HepG2 (cell line): Measurements from ENCODE around the gene RBPJ. TPM values are rescaled to one million over a fixed set of nuclear protein-coding genes. Genes with fewer than 3 reads are reported as not detected.

Experiments
- ATAC-seq: fragments of 200-7000 bp; cut with Tn5 transposase; 3 replicates; pipeline ENCODE4 v1.9.1; 2020; ENCODE audit warnings: mild to moderate bottlenecking, moderate library complexity
- BruUV-seq: library from RNA; stranded (reverse); fragments of 400-500 nt; replicated peaks from 2 replicates; lab custom pipeline; 2021; lab: Mats Ljungman, UMichigan
- CTCF ChIA-PET: fragments of 300-600 bp; formaldehyde crosslinking; extraction: SDS; loops from one replicate; lab custom pipeline; 2021; ENCODE audit warnings: low total read pairs, inconsistent platforms, low intra/inter-chr PET ratio; lab: Yijun Ruan, JAX
- POLR2A ChIA-PET: fragments of 350-600 bp; sonication (Branson Sonifier 250); formaldehyde crosslinking; loops from one replicate; lab custom pipeline; 2020; ENCODE audit warnings: antibody characterized with exemption, inconsistent platforms; lab: Yijun Ruan, JAX
- DNase-seq: peaks from one replicate; pipeline ENCODE4 v3.0.0-alpha.2; 2015; ENCODE audit warnings: low spot score
- FAIRE-seq: peaks from 3 replicates; lab custom pipeline; 2011; peaks lifted over from hg19 to GRCh38; lab: Jason Lieb, UNC
- H2AFZ ChIP-seq: one replicate; pipeline ENCODE4 v1.6.1; 2011; ENCODE audit warnings: low read length, inconsistent platforms
- H3K27ac ChIP-seq: fragments of 300-600 bp; 3 replicates; pipeline ENCODE4 v1.8.0; 2011; ENCODE audit warnings: mixed run types, mild to moderate bottlenecking, mixed read lengths, low read length, inconsistent platforms; ENCODE audit not compliant: insufficient read depth; ENCODE audit errors: extremely low read length
- H3K27me3 ChIP-seq, 2 experiments: fragments of 200-600 bp in 1 of 2; 2 replicates in 1 of 2; 3 replicates in 1 of 2; pipeline versions ENCODE4 v1.6.0 to v1.8.0; 2011; ENCODE audit warnings: low read length in 2 of 2, mild to moderate bottlenecking in 2 of 2, moderate library complexity in 2 of 2, inconsistent platforms in 1 of 2; ENCODE audit not compliant: insufficient read depth in 2 of 2, control insufficient read depth in 1 of 2
- H3K36me3 ChIP-seq, 2 experiments: fragments of 200-600 bp in 1 of 2; replicated peaks in 1 of 2; 2 replicates in 1 of 2; 3 replicates in 1 of 2; pipeline versions ENCODE4 v1.5.1 to v1.8.0; 2011; ENCODE audit warnings: low read length in 2 of 2, inconsistent platforms in 1 of 2; ENCODE audit not compliant: insufficient read depth in 2 of 2, control insufficient read depth in 1 of 2
- H3K4me1 ChIP-seq: 2 replicates; pipeline ENCODE4 v1.5.1; 2012; ENCODE audit warnings: low read length, inconsistent platforms; ENCODE audit not compliant: insufficient read depth
- H3K4me2 ChIP-seq: 2 replicates; pipeline ENCODE4 v1.6.0; 2011; ENCODE audit warnings: low read depth, low read length, inconsistent platforms
- H3K4me3 ChIP-seq, 3 experiments: fragments of 200-600 bp in 1 of 3; sonication (generic), shearing (Covaris generic) in 1 of 3; replicated peaks in 1 of 3; 2 replicates each; pipeline ENCODE4 v1.5.1; 2011 to 2016; ENCODE audit warnings: low read length in 3 of 3, inconsistent platforms in 2 of 3, low read depth in 2 of 3, mild to moderate bottlenecking in 2 of 3, control low read depth in 1 of 3, mixed read lengths in 1 of 3; ENCODE audit not compliant: insufficient read depth in 1 of 3
- H3K79me2 ChIP-seq: one replicate; pipeline ENCODE4 v1.6.1; 2011; ENCODE audit warnings: low read length, inconsistent platforms; ENCODE audit not compliant: insufficient read depth
- H3K9ac ChIP-seq: 2 replicates; pipeline ENCODE4 v1.6.0; 2011; ENCODE audit warnings: mild to moderate bottlenecking, low read depth, low read length, inconsistent platforms; ENCODE audit not compliant: insufficient read depth
- H3K9me3 ChIP-seq: 2 replicates; pipeline ENCODE4 v1.5.1; 2012; ENCODE audit warnings: mild to moderate bottlenecking, low read length
- H4K20me1 ChIP-seq: 2 replicates; pipeline ENCODE4 v1.6.0; 2011; ENCODE audit warnings: inconsistent platforms, mild to moderate bottlenecking, low read length, moderate library complexity; ENCODE audit not compliant: insufficient read depth
- CCAR2 ChIP-seq: fragments of 200-400 bp; formaldehyde crosslinking; optimal IDR thresholded peaks from 2 replicates; pipeline ENCODE3; 2018; ENCODE audit warnings: low read depth, mild to moderate bottlenecking, low read length, moderate library complexity
- IRF2 ChIP-seq: IDR thresholded peaks from 2 replicates; pipeline ENCODE4 v1.6.1; 2018; ENCODE audit warnings: missing genetic modification reagents, missing compliant biosample characterization
- KDM5B ChIP-seq: sonication (generic); formaldehyde crosslinking; IDR thresholded peaks from 2 replicates; pipeline ENCODE4 v1.4.0; 2020; ENCODE audit warnings: missing genetic modification reagents, mild to moderate bottlenecking, borderline replicate concordance
- MYC ChIP-seq: sonication (generic); formaldehyde crosslinking; IDR thresholded peaks from 2 replicates; pipeline ENCODE4 v1.9.0; 2021; ENCODE audit warnings: missing genetic modification reagents, borderline replicate concordance
- SSRP1 ChIP-seq: IDR thresholded peaks from 2 replicates; pipeline ENCODE4 v1.6.1; 2016; ENCODE audit warnings: control low read depth
- ZNF235 ChIP-seq: sonication (generic); formaldehyde crosslinking; IDR thresholded peaks from 2 replicates; pipeline ENCODE4 v1.8.1; 2023; ENCODE audit warnings: mild to moderate bottlenecking, missing genetic modification reagents, borderline replicate concordance
- ZNF260 ChIP-seq: sonication (generic); formaldehyde crosslinking; IDR thresholded peaks from 2 replicates; pipeline ENCODE4 v1.4.0; 2020; ENCODE audit warnings: missing genetic modification reagents, low read depth, mild to moderate bottlenecking, borderline replicate concordance
- ZNF501 ChIP-seq: sonication (generic); formaldehyde crosslinking; IDR thresholded peaks from 2 replicates; pipeline ENCODE4 v1.5.1; 2020; ENCODE audit warnings: mild to moderate bottlenecking, moderate library complexity, missing genetic modification reagents
- ZNF572 ChIP-seq: sonication (generic); formaldehyde crosslinking; IDR thresholded peaks from 2 replicates; pipeline ENCODE4 v1.5.1; 2020; ENCODE audit warnings: mild to moderate bottlenecking, missing genetic modification reagents
- ZNF598 ChIP-seq: sonication (generic); formaldehyde crosslinking; IDR thresholded peaks from 2 replicates; pipeline ENCODE4 v1.5.1; 2020; ENCODE audit warnings: mild to moderate bottlenecking, missing genetic modification reagents, borderline replicate concordance
- ZNF747 ChIP-seq: sonication (generic); formaldehyde crosslinking; IDR thresholded peaks from 2 replicates; pipeline ENCODE4 v1.8.1; 2023; ENCODE audit warnings: missing genetic modification reagents, mild to moderate bottlenecking, borderline replicate concordance
- WGBS: methylation state at CpG from one replicate; pipeline ENCODE4 v1.1.6; 2017; ENCODE audit warnings: low lambda C conversion rate; 5-methylcytosine and 5-hydroxymethylcytosine counted together
- in situ Hi-C: cut with HindIII; loops from 2 replicates; pipeline ENCODE4 v1.10.0; 2017; ENCODE audit warnings: low pct_unique_long_range_greater_than_20kb; ENCODE audit not compliant: extremely low pct_ligation_motif_present
- intact Hi-C: fragments of 100-400 bp; cut with micrococcal nuclease; formaldehyde crosslinking; loops from one replicate; pipeline ENCODE4 v1.10.0; 2022; ENCODE audit not compliant: unreplicated experiment
- polyA plus RNA-seq, 8 experiments: library from polyadenylated mRNA; depleted of rRNA in 3 of 8; stranded (reverse) in 7 of 8; unstranded in 1 of 8; fragments of >200 nt; fragmentation: Illumina TruSeq in 4 of 8; extraction: Trizol in 4 of 8; gene quantifications; 2 replicates each; pipeline versions ENCODE4 v1.2.1 to v1.2.3, GENCODE V29; 2011 to 2016; ENCODE audit warnings: low read depth in 4 of 8, missing spikeins in 1 of 8, mixed read lengths in 1 of 8; ENCODE audit not compliant: insufficient read depth in 1 of 8
- total RNA-seq, 5 experiments: library from RNA; depleted of rRNA; stranded (reverse); fragments of >200 nt; fragmentation: Illumina TruSeq; extraction: Trizol; gene quantifications; 2 replicates each; pipeline ENCODE4 v1.2.3, GENCODE V29; 2016; ENCODE audit warnings: low read depth in 1 of 5
- TF ChIP-seq, protein P1 (sequence below): fragments of 450-650 bp; IDR thresholded peaks from 2 replicates; pipeline ENCODE4 v1.6.1; 2017; ENCODE audit warnings: mild to moderate bottlenecking
- TF ChIP-seq, protein P2 (sequence below), 2 experiments: fragments of 450-650 bp in 1 of 2; sonication (generic) in 1 of 2; formaldehyde crosslinking; IDR thresholded peaks; 2 replicates each; pipeline versions ENCODE4 v1.5.0 to v1.8.0; 2020 to 2022; ENCODE audit warnings: mild to moderate bottlenecking in 1 of 2, missing genetic modification reagents in 1 of 2

Gene RBPJ
- total and polyA plus RNA-seq, 2 of the 13 experiments (the other 11 are each of a cell fraction or from before 2014, with no cell fraction given): 25.9 to 33.2 TPM

DNA sequence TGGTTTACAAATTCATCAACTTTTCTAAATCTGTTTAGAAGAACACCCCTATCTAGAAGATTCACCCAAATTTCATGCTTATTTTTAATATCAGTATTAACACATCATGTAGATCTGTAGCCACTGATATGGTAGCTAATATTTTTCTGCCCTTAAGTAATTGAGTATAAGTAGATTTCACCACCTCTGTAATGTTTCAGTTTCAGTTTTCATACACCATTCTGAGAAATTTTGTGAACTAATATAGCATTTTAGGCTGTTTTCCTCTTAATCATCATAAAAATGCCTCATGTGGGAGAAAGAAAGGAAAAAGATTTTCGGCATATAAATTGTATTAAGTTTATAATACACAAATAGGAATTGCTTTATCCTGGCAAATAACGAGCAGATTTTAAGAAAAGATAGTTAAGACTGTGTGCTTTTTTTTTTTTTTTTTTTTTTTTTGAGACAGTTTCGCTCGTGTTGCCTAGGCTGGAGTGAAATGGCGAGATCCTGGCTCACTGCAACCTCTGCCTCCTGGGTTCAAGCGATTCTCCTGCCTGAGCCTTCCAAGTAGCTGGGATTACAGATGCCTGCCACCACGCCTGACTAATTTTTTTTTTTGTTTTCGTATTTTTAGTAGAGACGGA is 21.4 kb upstream of the RBPJ start:
- Histone ChIP-seq H3K36me3 (no peaks in the 10 kb centered on the region), H3K27ac (no peak overlapping the region), H4K20me1 (no peaks in the 10 kb centered on the region), H3K4me3 (no peak overlapping the region), H3K27me3 (peaks cover 0 to 10% of the 10 kb centered on the region in 2 experiments; a peak in 2 of 5 replicates), H2AFZ (no peak overlapping the region), H3K4me1 (no peaks in the 10 kb centered on the region), H3K79me2 (no peaks in the 10 kb centered on the region), H3K4me2 (no peak overlapping the region), H3K9ac (no peak overlapping the region), H3K9me3 (no peaks in the 10 kb centered on the region)
- ATAC-seq (no peak), FAIRE-seq (no peak), DNase-seq (no peak)
- ChIA-PET CTCF (no interaction called here), POLR2A (no interaction called here)
- WGBS: 37% methylated on average over 9 of the region's 9 CpGs
- no TSS peak for BruUV-seq
- in situ Hi-C loops (no loop called here), intact Hi-C loops (no loop called here)
- TF ChIP-seq ZNF501 (CRISPR knock-in tag) (no peak), CCAR2 (no peak)

DNA sequence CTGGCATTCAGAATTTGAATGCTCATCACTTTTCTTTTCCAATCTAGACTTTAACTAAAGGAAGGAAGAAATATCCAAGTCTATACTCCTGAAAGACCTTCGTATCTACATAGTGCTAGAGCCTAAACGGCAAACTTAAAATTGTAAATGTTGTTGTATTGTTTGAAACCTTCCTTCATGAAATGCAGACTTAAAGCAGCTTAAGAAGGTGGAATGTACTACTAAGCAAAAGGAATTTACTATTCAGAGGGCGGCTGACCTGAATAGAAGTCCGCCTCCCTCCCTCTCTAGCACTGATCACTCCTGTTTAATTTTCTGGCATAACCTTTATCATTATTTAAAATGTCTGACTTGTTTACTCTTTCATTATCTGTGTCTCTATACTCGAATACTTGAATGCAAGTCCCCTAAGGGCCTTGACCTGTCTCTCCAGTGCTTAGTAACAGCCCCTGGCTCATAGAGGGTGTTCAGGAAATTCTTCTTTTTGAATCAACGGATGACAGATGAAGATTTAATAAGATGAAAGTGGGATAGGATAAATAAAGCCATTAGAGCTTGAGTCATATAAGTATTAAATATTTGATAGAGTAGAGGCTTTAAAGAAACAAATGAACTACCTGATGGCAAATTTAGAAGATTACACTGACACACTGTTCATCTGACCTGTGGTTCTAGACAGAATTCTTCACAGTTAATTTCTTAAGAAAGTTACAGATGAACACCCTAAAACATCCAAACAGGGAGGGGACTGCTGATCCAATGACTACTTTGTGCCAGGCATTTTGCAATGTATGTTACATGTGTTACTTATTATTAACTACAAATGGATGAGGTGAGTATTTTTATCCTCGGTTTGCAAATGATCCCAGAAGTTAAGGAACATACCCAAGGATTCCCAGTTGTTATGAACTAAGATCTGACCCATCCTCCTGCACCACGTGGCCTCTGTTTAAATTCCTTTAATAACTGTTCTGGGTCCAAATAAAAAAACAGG is 20.2 kb upstream of the RBPJ start:
- H3K36me3 ChIP-seq: no peaks in the 10 kb centered on the region
- H3K4me3 ChIP-seq: no peak overlapping the region
- no peak overlapping the region for H3K4me2 ChIP-seq
- no peak for DNase-seq
- no peak overlapping the region for H3K27ac ChIP-seq
- H3K9me3 ChIP-seq: no peaks in the 10 kb centered on the region
- POLR2A ChIA-PET: no interaction called here
- H4K20me1 ChIP-seq: no peaks in the 10 kb centered on the region
- in situ Hi-C loops: no loop called here
- H3K4me1 ChIP-seq: no peaks in the 10 kb centered on the region
- ATAC-seq: no peak
- FAIRE-seq: no peak
- no peak overlapping the region for H3K9ac ChIP-seq
- no peaks in the 10 kb centered on the region for H3K79me2 ChIP-seq
- WGBS: 36% methylated on average over 8 of the region's 8 CpGs
- CTCF ChIA-PET: no interaction called here
- no TSS peak for BruUV-seq
- intact Hi-C loops: no loop called here
- no peak overlapping the region for H2AFZ ChIP-seq
- H3K27me3 ChIP-seq: 0 out of 5 replicates have a peak, but pooled peaks cover 0 to 1% of the 10 kb centered on the region in 2 experiments
- TF ChIP-seq KDM5B (CRISPR knock-in tag): no peak
- TF ChIP-seq, protein P1, sequence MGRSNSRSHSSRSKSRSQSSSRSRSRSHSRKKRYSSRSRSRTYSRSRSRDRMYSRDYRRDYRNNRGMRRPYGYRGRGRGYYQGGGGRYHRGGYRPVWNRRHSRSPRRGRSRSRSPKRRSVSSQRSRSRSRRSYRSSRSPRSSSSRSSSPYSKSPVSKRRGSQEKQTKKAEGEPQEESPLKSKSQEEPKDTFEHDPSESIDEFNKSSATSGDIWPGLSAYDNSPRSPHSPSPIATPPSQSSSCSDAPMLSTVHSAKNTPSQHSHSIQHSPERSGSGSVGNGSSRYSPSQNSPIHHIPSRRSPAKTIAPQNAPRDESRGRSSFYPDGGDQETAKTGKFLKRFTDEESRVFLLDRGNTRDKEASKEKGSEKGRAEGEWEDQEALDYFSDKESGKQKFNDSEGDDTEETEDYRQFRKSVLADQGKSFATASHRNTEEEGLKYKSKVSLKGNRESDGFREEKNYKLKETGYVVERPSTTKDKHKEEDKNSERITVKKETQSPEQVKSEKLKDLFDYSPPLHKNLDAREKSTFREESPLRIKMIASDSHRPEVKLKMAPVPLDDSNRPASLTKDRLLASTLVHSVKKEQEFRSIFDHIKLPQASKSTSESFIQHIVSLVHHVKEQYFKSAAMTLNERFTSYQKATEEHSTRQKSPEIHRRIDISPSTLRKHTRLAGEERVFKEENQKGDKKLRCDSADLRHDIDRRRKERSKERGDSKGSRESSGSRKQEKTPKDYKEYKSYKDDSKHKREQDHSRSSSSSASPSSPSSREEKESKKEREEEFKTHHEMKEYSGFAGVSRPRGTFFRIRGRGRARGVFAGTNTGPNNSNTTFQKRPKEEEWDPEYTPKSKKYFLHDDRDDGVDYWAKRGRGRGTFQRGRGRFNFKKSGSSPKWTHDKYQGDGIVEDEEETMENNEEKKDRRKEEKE: no peak
- no peak for TF ChIP-seq SSRP1 (CRISPR knock-in tag)
- TF ChIP-seq ZNF260 (CRISPR knock-in tag): no peak
- no peak for TF ChIP-seq ZNF235 (CRISPR knock-in tag)
- TF ChIP-seq ZNF747 (CRISPR knock-in tag): no peak
- TF ChIP-seq ZNF572 (CRISPR knock-in tag): no peak
- no peak for TF ChIP-seq IRF2
- no peak for TF ChIP-seq ZNF598 (CRISPR knock-in tag)
- no peak for TF ChIP-seq MYC (CRISPR knock-in tag)
- TF ChIP-seq, protein P2, sequence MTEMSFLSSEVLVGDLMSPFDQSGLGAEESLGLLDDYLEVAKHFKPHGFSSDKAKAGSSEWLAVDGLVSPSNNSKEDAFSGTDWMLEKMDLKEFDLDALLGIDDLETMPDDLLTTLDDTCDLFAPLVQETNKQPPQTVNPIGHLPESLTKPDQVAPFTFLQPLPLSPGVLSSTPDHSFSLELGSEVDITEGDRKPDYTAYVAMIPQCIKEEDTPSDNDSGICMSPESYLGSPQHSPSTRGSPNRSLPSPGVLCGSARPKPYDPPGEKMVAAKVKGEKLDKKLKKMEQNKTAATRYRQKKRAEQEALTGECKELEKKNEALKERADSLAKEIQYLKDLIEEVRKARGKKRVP (CRISPR knock-in tag; IDR thresholded peaks at IDR 0.05): no peak
